OCI-LY3 (cell line): ENCODE results near the gene CPA3.

Experiments
- EZH2phosphoT487 ChIP-seq: fragments of 200-600 bp; shearing (Covaris generic); IDR thresholded peaks from 2 replicates; pipeline ENCODE4 v1.6.1; 2018; ENCODE audit warnings: antibody characterized with exemption, mixed run types, low read depth
- TF ChIP-seq, protein P1 (sequence below): fragments of 200-600, 300-600 bp; sonication (generic); IDR thresholded peaks from 2 replicates; pipeline ENCODE4 v1.5.1; 2014; ENCODE audit warnings: antibody characterized with exemption, low read length, low read depth

DNA sequence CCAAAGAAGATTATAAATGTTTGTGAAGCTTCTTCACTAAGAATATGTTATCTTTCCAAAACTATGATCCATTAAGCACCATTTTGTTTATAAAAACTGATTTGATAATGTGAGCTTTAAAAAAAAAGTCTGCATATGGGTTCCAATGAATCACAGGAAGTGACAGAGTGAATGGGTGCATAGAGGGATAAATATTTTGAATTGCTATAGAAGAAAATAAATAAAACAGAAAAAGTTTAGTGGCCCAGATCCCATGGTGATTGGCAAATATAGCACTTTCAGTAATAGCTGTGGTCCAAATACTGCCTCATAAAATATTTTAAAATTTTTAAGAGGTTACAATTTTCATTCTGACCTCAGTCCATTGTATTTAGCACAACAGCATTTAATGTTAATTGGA lies 19.2 kb downstream of the CPA3 start:
- TF ChIP-seq, protein P1, sequence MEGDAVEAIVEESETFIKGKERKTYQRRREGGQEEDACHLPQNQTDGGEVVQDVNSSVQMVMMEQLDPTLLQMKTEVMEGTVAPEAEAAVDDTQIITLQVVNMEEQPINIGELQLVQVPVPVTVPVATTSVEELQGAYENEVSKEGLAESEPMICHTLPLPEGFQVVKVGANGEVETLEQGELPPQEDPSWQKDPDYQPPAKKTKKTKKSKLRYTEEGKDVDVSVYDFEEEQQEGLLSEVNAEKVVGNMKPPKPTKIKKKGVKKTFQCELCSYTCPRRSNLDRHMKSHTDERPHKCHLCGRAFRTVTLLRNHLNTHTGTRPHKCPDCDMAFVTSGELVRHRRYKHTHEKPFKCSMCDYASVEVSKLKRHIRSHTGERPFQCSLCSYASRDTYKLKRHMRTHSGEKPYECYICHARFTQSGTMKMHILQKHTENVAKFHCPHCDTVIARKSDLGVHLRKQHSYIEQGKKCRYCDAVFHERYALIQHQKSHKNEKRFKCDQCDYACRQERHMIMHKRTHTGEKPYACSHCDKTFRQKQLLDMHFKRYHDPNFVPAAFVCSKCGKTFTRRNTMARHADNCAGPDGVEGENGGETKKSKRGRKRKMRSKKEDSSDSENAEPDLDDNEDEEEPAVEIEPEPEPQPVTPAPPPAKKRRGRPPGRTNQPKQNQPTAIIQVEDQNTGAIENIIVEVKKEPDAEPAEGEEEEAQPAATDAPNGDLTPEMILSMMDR = no peak
- no peak for TF ChIP-seq EZH2phosphoT487
